ENCODE measurements around the gene NSD1.

DNA sequence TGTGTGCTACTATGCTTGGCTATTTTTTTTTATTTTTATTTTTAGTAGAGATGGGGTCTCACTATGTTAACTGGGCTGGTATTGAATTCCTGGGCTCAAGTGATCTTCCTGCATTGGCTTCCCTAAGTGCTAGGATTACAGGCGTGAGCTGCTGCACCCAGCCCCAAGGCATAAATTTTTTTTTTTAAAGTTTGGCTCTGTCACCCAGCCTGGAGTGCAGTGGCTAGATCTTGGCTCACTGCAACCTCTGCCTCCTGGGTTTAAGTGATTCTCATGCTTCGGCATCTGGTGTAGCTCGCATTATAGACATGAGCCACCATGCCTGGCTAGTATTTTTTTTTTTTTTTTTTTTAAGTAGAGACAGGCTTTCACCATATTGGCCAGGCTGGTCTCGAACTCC lies 99.6 kb downstream of the NSD1 start:
- TF ChIP-seq, protein P1, sequence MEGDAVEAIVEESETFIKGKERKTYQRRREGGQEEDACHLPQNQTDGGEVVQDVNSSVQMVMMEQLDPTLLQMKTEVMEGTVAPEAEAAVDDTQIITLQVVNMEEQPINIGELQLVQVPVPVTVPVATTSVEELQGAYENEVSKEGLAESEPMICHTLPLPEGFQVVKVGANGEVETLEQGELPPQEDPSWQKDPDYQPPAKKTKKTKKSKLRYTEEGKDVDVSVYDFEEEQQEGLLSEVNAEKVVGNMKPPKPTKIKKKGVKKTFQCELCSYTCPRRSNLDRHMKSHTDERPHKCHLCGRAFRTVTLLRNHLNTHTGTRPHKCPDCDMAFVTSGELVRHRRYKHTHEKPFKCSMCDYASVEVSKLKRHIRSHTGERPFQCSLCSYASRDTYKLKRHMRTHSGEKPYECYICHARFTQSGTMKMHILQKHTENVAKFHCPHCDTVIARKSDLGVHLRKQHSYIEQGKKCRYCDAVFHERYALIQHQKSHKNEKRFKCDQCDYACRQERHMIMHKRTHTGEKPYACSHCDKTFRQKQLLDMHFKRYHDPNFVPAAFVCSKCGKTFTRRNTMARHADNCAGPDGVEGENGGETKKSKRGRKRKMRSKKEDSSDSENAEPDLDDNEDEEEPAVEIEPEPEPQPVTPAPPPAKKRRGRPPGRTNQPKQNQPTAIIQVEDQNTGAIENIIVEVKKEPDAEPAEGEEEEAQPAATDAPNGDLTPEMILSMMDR (IDR thresholded peaks at IDR 0.05) = no peak
- no peak for TF ChIP-seq POLR2A (IDR thresholded peaks at IDR 0.05)

Data from thyroid gland (tissue), 4 donors.